Measurements from ENCODE around the gene TAF6.

TAF6 gene

GRCh38 chr7:100087055-100087750 lies 32.0 kb downstream of the TAF6 start:
- WGBS = 19% methylated on average over 9 of the region's 10 CpGs
- Histone ChIP-seq H3K4me1 (ENCODE audit: control insufficient read depth, insufficient read depth, low read depth, low read length) (peaks cover 11% of the 10 kb centered on the region), H3K14ac (ENCODE audit: low read length in 2 of 2) (no peak overlapping the region), H3K36me3 (ENCODE audit: control insufficient read depth in 1 of 2, insufficient read depth in 2 of 2, low read depth in 1 of 2, low read length in 2 of 2) (peaks cover 18 to 20% of the 10 kb centered on the region in 2 experiments), H3K18ac (ENCODE audit: low read depth in 1 of 2, low read length in 2 of 2) (peak overlapping the region in 1 of 2 experiments; percentile 71), H3K4me2 (ENCODE audit: low read length, poor library complexity, severe bottlenecking) (no peak overlapping the region), H3K4me3 (ENCODE audit: insufficient read depth in 1 of 2, low read depth in 1 of 2, low read length in 2 of 2) (no peak overlapping the region), H3K9me3 (ENCODE audit: control insufficient read depth, low read length) (no peaks in the 10 kb centered on the region), H3K79me1 (replicated peaks; ENCODE audit: low read length, poor library complexity, severe bottlenecking) (peaks cover 11% of the 10 kb centered on the region), H2AFZ (ENCODE audit: low read depth, low read length) (no peak overlapping the region), H3K27ac (ENCODE audit: low read length, poor library complexity, severe bottlenecking) (peak overlapping the region; percentile 77), H2AK5ac (ENCODE audit: low read length, severe bottlenecking) (no peak overlapping the region), H3K27me3 (ENCODE audit: control insufficient read depth in 1 of 2, insufficient read depth in 1 of 2, low read length in 2 of 2) (no peaks in the 10 kb centered on the region), H2BK12ac (ENCODE audit: low read length in 2 of 2) (no peak overlapping the region), H4K91ac (ENCODE audit: low read length) (peak overlapping the region; percentile 81), H3K4ac (ENCODE audit: low read depth in 1 of 2, low read length in 2 of 2) (peak overlapping the region; percentile 27 to 85), H4K8ac (ENCODE audit: low read length) (peak overlapping the region; percentile 48), H3K9ac (ENCODE audit: low read length) (peak overlapping the region; percentile 96), H2BK5ac (ENCODE audit: low read depth, low read length, poor library complexity, severe bottlenecking) (no peak overlapping the region), H3K23ac (ENCODE audit: low read length in 2 of 2) (no peak overlapping the region), H2BK120ac (ENCODE audit: low read depth, low read length) (peak overlapping the region; percentile 75), H2BK15ac (ENCODE audit: low read depth, poor library complexity, severe bottlenecking) (no peak overlapping the region)
- peak; percentile 100 for DNase-seq

- H2BK120ac ChIP-seq (ENCODE audit: low read depth, low read length) = peak overlapping the region; percentile 80
These were observed 33.6 kb downstream of the TAF6 start for GRCh38 chr7:100085515-100085914.

GRCh38 chr7:100082978-100083377 lies 36.2 kb downstream of the TAF6 start:
- WGBS = 91% methylated on average over 4 of the region's 4 CpGs
- Histone ChIP-seq H3K4me3 (ENCODE audit: insufficient read depth in 1 of 2, low read depth in 1 of 2, low read length in 2 of 2) (peak overlapping the region in 1 of 2 experiments; percentile 18), H2AK5ac (ENCODE audit: low read length, severe bottlenecking) (no peak overlapping the region), H3K4ac (ENCODE audit: low read depth in 1 of 2, low read length in 2 of 2) (peak overlapping the region in 1 of 2 experiments; percentile 86), H2BK120ac (ENCODE audit: low read depth, low read length) (peak overlapping the region; percentile 42), H3K23ac (ENCODE audit: low read length in 2 of 2) (no peak overlapping the region), H3K14ac (ENCODE audit: low read length in 2 of 2) (no peak overlapping the region), H3K27me3 (ENCODE audit: control insufficient read depth in 1 of 2, insufficient read depth in 1 of 2, low read length in 2 of 2) (no peaks in the 10 kb centered on the region), H3K9ac (ENCODE audit: low read length) (peak overlapping the region; percentile 97), H3K9me3 (ENCODE audit: control insufficient read depth, low read length) (no peaks in the 10 kb centered on the region), H3K36me3 (ENCODE audit: control insufficient read depth in 1 of 2, insufficient read depth in 2 of 2, low read depth in 1 of 2, low read length in 2 of 2) (peaks cover 13 to 14% of the 10 kb centered on the region in 2 experiments), H4K8ac (ENCODE audit: low read length) (no peak overlapping the region), H2BK15ac (ENCODE audit: low read depth, poor library complexity, severe bottlenecking) (no peak overlapping the region), H4K91ac (ENCODE audit: low read length) (no peak overlapping the region), H3K27ac (ENCODE audit: low read length, poor library complexity, severe bottlenecking) (no peak overlapping the region), H3K4me2 (ENCODE audit: low read length, poor library complexity, severe bottlenecking) (no peak overlapping the region), H3K79me1 (replicated peaks; ENCODE audit: low read length, poor library complexity, severe bottlenecking) (peaks cover 1% of the 10 kb centered on the region), H2BK12ac (ENCODE audit: low read length in 2 of 2) (no peak overlapping the region), H2AFZ (ENCODE audit: low read depth, low read length) (no peak overlapping the region), H3K18ac (ENCODE audit: low read depth in 1 of 2, low read length in 2 of 2) (no peak overlapping the region), H2BK5ac (ENCODE audit: low read depth, low read length, poor library complexity, severe bottlenecking) (no peak overlapping the region), H3K4me1 (ENCODE audit: control insufficient read depth, insufficient read depth, low read depth, low read length) (peaks cover 14% of the 10 kb centered on the region)
- no peak for DNase-seq

More at GRCh38 chr7:100085515-100085914, 33.6 kb downstream of the TAF6 start:
- H3K23ac ChIP-seq (ENCODE audit: low read length in 2 of 2) = no peak overlapping the region
- no peak overlapping the region for H2AFZ ChIP-seq (ENCODE audit: low read depth, low read length)
- no peak for DNase-seq
- H3K14ac ChIP-seq (ENCODE audit: low read length in 2 of 2) = no peak overlapping the region
- no peak overlapping the region for H3K4me3 ChIP-seq (ENCODE audit: insufficient read depth in 1 of 2, low read depth in 1 of 2, low read length in 2 of 2)
- peak overlapping the region; percentile 76 for H4K91ac ChIP-seq (ENCODE audit: low read length)
- H3K79me1 ChIP-seq (replicated peaks; ENCODE audit: low read length, poor library complexity, severe bottlenecking) = peaks cover 5% of the 10 kb centered on the region
- H3K9me3 ChIP-seq (ENCODE audit: control insufficient read depth, low read length) = no peaks in the 10 kb centered on the region
- H3K4me2 ChIP-seq (ENCODE audit: low read length, poor library complexity, severe bottlenecking) = no peak overlapping the region
- H4K8ac ChIP-seq (ENCODE audit: low read length) = peak overlapping the region; percentile 83
- peaks cover 9% of the 10 kb centered on the region for H3K4me1 ChIP-seq (ENCODE audit: control insufficient read depth, insufficient read depth, low read depth, low read length)
- peak overlapping the region; percentile 92 to 95 for H3K18ac ChIP-seq (ENCODE audit: low read depth in 1 of 2, low read length in 2 of 2)
- peak overlapping the region; percentile 98 to 99 for H2BK12ac ChIP-seq (ENCODE audit: low read length in 2 of 2)
- H2BK15ac ChIP-seq (ENCODE audit: low read depth, poor library complexity, severe bottlenecking) = no peak overlapping the region
- 43% methylated on average over 3 of the region's 3 CpGs for WGBS
- no peak overlapping the region for H3K9ac ChIP-seq (ENCODE audit: low read length)
- H3K36me3 ChIP-seq (ENCODE audit: control insufficient read depth in 1 of 2, insufficient read depth in 2 of 2, low read depth in 1 of 2, low read length in 2 of 2) = peaks cover 3 to 4% of the 10 kb centered on the region in 2 experiments
- H3K27ac ChIP-seq (ENCODE audit: low read length, poor library complexity, severe bottlenecking) = no peak overlapping the region
- no peak overlapping the region for H2BK5ac ChIP-seq (ENCODE audit: low read depth, low read length, poor library complexity, severe bottlenecking)
- H3K4ac ChIP-seq (ENCODE audit: low read depth in 1 of 2, low read length in 2 of 2) = peak overlapping the region; percentile 82 to 85
- no peaks in the 10 kb centered on the region for H3K27me3 ChIP-seq (ENCODE audit: control insufficient read depth in 1 of 2, insufficient read depth in 1 of 2, low read length in 2 of 2)
- H2AK5ac ChIP-seq (ENCODE audit: low read length, severe bottlenecking) = no peak overlapping the region

- Histone ChIP-seq H3K4me2 (ENCODE audit: low read length, poor library complexity, severe bottlenecking) (peak within 1 kb of the TSS; percentile 81), H3K9ac (ENCODE audit: low read length) (peak within 1 kb of the TSS; percentile 97), H3K18ac (ENCODE audit: low read depth in 1 of 2, low read length in 2 of 2) (peak within 1 kb of the TSS; percentile 96), H2AK5ac (ENCODE audit: low read length, severe bottlenecking) (peak within 1 kb of the TSS; percentile 92), H3K79me1 (replicated peaks; ENCODE audit: low read length, poor library complexity, severe bottlenecking) (peaks cover 1% of the 10 kb centered on the region), H3K36me3 (ENCODE audit: control insufficient read depth in 1 of 2, insufficient read depth in 2 of 2, low read depth in 1 of 2, low read length in 2 of 2) (peaks cover 21% of the 10 kb centered on the region in 2 experiments), H4K91ac (ENCODE audit: low read length) (peak within 1 kb of the TSS; percentile 91), H3K4ac (ENCODE audit: low read depth in 1 of 2, low read length in 2 of 2) (peak within 1 kb of the TSS; percentile 97 to 99), H3K9me3 (ENCODE audit: control insufficient read depth, low read length) (no peaks in the 10 kb centered on the region), H2BK120ac (ENCODE audit: low read depth, low read length) (peak within 1 kb of the TSS; percentile 91), H3K14ac (ENCODE audit: low read length in 2 of 2) (peak within 1 kb of the TSS in 1 of 2 experiments; percentile 63), H3K27me3 (ENCODE audit: control insufficient read depth in 1 of 2, insufficient read depth in 1 of 2, low read length in 2 of 2) (no peaks in the 10 kb centered on the region), H3K27ac (ENCODE audit: low read length, poor library complexity, severe bottlenecking) (peak within 1 kb of the TSS; percentile 64), H3K4me1 (ENCODE audit: control insufficient read depth, insufficient read depth, low read depth, low read length) (peaks cover 14% of the 10 kb centered on the region), H3K23ac (ENCODE audit: low read length in 2 of 2) (peak within 1 kb of the TSS in 1 of 2 experiments; percentile 83), H2BK15ac (ENCODE audit: low read depth, poor library complexity, severe bottlenecking) (peak within 1 kb of the TSS; percentile 68), H2BK5ac (ENCODE audit: low read depth, low read length, poor library complexity, severe bottlenecking) (peak within 1 kb of the TSS; percentile 73), H2AFZ (ENCODE audit: low read depth, low read length) (no peak within 1 kb of the TSS), H4K8ac (ENCODE audit: low read length) (peak within 1 kb of the TSS; percentile 98), H2BK12ac (ENCODE audit: low read length in 2 of 2) (peak within 1 kb of the TSS; percentile 40 to 87), H3K4me3 (ENCODE audit: insufficient read depth in 1 of 2, low read depth in 1 of 2, low read length in 2 of 2) (peak within 1 kb of the TSS; percentile 84 to 87)
- under 1% methylated on average over 55 of the region's 55 CpGs for WGBS
- peak; percentile 99 for DNase-seq
These were observed 37.5 kb downstream of the TAF6 start, which contains the start of gene ZNF3 for GRCh38 chr7:100081535-100082102. TSS of gene ZNF3 (minus strand) at chr7:100081723. CDS start at chr7:100077357, 4,366 bp downstream.
